Keratinocyte (primary cell): ENCODE measurements around the gene NGDN.

ENCODE experiments used
- EZH2 ChIP-seq: IDR thresholded peaks from one replicate; pipeline ENCODE4 v1.6.1; 2012; ENCODE audit warnings: inconsistent platforms, mild to moderate bottlenecking, low read length, moderate library complexity
- TF ChIP-seq, protein P1 (sequence below), 3 experiments: IDR thresholded peaks in 1 of 3; conservative IDR thresholded peaks in 1 of 3; optimal IDR thresholded peaks in 1 of 3; 2 replicates in 2 of 3; 3 replicates in 1 of 3; pipeline versions ENCODE3 to v1.5.1; 2011; ENCODE audit warnings: low read length in 3 of 3, mild to moderate bottlenecking in 3 of 3, moderate library complexity in 2 of 3, control low read depth in 1 of 3, inconsistent platforms in 1 of 3; ENCODE audit not compliant: insufficient read depth in 2 of 3; ENCODE audit errors: extremely low read depth in 1 of 3

DNA sequence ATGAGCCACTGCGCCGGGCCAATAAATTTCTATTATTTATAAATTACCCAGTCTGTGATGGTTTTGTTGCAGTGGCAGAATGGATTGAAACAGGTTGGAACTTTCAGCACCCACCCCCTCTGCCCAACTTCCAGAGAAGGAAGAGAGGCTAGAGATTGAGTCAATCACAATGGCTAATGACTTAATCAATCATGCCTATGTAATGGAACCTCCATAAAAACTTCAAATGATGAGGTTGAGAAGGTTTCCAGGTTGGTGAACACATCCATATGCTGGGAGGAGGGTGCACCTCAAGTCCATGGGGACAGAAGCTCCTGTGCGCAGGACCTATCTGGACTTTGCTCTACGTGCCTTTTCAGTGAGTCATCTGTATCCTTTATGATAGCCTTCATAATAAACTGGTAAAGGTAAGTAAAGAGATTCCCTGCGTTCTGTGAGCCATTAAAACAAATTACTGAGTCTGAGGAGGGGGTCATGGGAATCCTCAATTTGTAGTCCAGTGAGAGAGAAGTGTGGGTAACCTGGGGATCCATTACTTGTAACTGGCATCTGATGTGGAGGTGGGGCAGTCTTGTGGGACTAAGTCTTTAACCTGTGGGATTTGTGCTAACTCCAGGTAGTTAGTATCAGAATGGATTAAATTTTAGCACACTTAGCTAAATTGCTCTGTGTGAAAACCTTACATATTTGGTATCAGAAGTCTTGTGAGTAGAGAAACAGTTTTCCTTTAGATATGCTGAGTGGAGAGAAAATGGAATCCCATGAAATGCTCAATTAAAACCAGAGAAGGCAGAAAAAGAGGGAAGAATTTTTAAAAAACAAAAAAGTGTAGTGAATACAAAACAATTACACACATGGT lies 11.7 kb upstream of the NGDN start:
- TF ChIP-seq, protein P1, sequence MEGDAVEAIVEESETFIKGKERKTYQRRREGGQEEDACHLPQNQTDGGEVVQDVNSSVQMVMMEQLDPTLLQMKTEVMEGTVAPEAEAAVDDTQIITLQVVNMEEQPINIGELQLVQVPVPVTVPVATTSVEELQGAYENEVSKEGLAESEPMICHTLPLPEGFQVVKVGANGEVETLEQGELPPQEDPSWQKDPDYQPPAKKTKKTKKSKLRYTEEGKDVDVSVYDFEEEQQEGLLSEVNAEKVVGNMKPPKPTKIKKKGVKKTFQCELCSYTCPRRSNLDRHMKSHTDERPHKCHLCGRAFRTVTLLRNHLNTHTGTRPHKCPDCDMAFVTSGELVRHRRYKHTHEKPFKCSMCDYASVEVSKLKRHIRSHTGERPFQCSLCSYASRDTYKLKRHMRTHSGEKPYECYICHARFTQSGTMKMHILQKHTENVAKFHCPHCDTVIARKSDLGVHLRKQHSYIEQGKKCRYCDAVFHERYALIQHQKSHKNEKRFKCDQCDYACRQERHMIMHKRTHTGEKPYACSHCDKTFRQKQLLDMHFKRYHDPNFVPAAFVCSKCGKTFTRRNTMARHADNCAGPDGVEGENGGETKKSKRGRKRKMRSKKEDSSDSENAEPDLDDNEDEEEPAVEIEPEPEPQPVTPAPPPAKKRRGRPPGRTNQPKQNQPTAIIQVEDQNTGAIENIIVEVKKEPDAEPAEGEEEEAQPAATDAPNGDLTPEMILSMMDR (optimal IDR thresholded peaks at IDR 0.05 in 1 of 3, IDR thresholded peaks at IDR 0.05 in 1 of 3, conservative IDR thresholded peaks at IDR 0.05 in 1 of 3; ENCODE audit: extremely low read depth in 1 of 3, insufficient read depth in 2 of 3, low read length in 3 of 3), result no peak
- TF ChIP-seq EZH2, result no peak
